C4-2B (cell line): Measurements from ENCODE around the gene SLC4A2.

ENCODE experiments used
- H3K27ac ChIP-seq: fragments of 450-650 bp; 2 replicates; pipeline ENCODE4 v1.5.1; 2017
- CTCF ChIP-seq: fragments of 450-650 bp; conservative IDR thresholded peaks from 2 replicates; pipeline ENCODE4 v1.5.1; 2017; ENCODE audit warnings: mild to moderate bottlenecking
- ZFX ChIP-seq: fragments of 450-650 bp; IDR thresholded peaks from 2 replicates; pipeline ENCODE4 v1.6.1; 2017

SLC4A2 gene

GRCh38 chr7:151124481-151124880, 65.1 kb downstream of the SLC4A2 start:
- peak overlapping the region; percentile 75 for H3K27ac ChIP-seq
- TF ChIP-seq CTCF (no peak), ZFX (no peak)

- peak overlapping the region; percentile 75 for H3K27ac ChIP-seq
- TF ChIP-seq ZFX (no peak), CTCF (no peak)
These were observed 65.6 kb downstream of the SLC4A2 start for GRCh38 chr7:151124899-151125399.

GRCh38 chr7:151125470-151125845, 66.1 kb downstream of the SLC4A2 start:
- TF ChIP-seq ZFX (no peak), CTCF (no peak)
- peak overlapping the region; percentile 75 for H3K27ac ChIP-seq

GRCh38 chr7:151125846-151126481, 66.6 kb downstream of the SLC4A2 start:
- H3K27ac ChIP-seq, result peak overlapping the region; percentile 75
- TF ChIP-seq ZFX, result no peak
